Measurements from ENCODE around the gene PNMA1. TPM values are rescaled to one million over a fixed set of nuclear protein-coding genes. Genes with fewer than 3 reads are reported as not detected.

PNMA1 gene
- total and polyA plus RNA-seq, 12 donors = 14.4 to 74.6 (median 31.9) TPM

DNA sequence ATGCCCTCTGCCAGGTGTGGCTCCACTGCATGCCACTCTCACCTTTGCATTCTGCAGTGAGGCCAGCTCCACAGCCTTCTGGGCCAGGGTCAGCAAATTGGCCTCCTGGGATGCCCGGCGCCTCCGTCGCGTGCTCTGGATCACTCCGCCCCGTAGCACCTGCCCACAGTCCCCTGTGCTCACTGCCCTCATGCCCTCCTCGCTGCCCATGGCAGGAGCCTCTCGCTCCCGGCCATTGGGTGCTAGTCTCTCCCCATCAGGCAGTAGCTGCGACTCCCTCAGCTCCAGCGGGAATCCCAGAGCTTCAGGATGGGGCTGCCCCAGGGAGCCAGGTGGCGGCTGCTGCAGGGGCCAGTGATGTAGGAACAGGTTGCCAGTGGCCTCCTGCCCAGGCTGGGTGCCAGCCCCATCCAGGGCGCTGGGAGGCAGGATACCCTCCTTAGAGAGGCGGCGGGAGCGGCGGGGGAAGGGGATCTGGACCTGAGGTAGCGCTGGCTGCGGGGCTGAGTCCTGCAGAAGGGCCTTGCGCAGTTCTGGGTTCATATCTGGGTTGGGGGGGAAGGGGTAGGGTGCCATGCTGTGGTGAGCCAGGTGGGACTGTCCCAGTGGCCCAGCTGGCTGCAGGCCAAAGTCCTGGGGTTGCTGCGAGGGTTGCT, 24.5 kb upstream of the PNMA1 start:
- H3K27me3 ChIP-seq = no peaks in the 10 kb centered on the region
- no peaks in the 10 kb centered on the region for H3K9me3 ChIP-seq (replicated peaks in 1 of 3)
- intact Hi-C loops (cut with DNase I) = no loop called here
- peak in 1 of 7 donors; percentile 17 for DNase-seq
- 72 to 97% (median 95%) methylated on average over 7 to 22 of the region's 22 CpGs for WGBS, 4 donors
- peaks cover 37 to 43% of the 10 kb centered on the region in 2 donors for H3K4me1 ChIP-seq (replicated peaks in 1 of 2)
- H3K4me3 ChIP-seq = no peak overlapping the region
- TF ChIP-seq POLR2A (IDR thresholded peaks at IDR 0.05) = no peak
- TF ChIP-seq, protein P1, sequence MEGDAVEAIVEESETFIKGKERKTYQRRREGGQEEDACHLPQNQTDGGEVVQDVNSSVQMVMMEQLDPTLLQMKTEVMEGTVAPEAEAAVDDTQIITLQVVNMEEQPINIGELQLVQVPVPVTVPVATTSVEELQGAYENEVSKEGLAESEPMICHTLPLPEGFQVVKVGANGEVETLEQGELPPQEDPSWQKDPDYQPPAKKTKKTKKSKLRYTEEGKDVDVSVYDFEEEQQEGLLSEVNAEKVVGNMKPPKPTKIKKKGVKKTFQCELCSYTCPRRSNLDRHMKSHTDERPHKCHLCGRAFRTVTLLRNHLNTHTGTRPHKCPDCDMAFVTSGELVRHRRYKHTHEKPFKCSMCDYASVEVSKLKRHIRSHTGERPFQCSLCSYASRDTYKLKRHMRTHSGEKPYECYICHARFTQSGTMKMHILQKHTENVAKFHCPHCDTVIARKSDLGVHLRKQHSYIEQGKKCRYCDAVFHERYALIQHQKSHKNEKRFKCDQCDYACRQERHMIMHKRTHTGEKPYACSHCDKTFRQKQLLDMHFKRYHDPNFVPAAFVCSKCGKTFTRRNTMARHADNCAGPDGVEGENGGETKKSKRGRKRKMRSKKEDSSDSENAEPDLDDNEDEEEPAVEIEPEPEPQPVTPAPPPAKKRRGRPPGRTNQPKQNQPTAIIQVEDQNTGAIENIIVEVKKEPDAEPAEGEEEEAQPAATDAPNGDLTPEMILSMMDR (IDR thresholded peaks at IDR 0.05) = no peak
- peak overlapping the region in 2 of 5 donors; percentile 8 to 90 for H3K27ac ChIP-seq
- H3K36me3 ChIP-seq (replicated peaks in 1 of 2) = peaks cover 0 to 59% of the 10 kb centered on the region in 2 donors

DNA sequence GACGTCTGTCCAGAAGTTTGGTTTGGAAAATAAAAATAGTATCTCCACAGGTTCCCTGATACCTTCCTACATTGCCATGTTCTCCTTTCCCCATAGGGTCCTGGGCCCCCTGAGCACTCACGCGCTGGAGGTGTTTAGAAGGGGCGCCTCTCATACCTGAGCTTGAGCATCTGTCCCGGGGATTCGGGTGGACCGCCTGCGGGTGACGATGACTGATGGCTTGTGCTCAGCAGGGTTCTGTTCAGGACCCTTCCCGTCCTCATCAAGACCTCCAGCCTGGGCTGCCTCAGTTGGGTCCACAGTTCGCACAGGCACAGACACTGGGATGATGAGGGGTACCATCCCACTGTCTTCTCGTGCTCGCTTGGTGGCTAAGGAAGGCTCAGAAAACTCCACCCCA, 22.7 kb upstream of the PNMA1 start:
- H3K9me3 ChIP-seq (replicated peaks in 1 of 3) = no peaks in the 10 kb centered on the region

DNA sequence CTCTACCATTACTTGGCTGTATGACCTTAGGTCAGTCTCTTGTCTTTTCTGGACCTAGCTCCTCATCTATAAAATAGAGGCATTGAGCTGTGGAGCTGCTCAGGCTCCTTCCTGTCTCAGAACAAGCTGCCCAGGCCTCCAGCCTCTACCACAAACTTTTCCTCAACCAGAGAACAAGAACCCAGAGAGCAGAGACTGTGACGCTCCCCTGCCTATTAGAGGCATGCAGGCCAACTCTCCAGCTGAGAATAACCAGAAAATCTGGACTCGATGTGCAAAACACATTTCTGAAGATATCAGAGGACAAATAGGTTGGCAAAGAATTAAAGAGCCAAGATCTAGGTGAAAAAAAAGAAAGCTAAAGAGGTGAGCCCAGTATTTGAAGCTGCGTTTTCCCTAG, 17.8 kb upstream of the PNMA1 start:
- Histone ChIP-seq H3K27ac (peak overlapping the region in 3 of 5 donors; percentile 1 to 53 (median 41)), H3K4me1 (replicated peaks in 1 of 2) (peaks cover 3 to 24% of the 10 kb centered on the region in 2 donors)
- TF ChIP-seq, protein P1 (IDR thresholded peaks at IDR 0.05) = no peak
- no peak for TF ChIP-seq POLR2A (IDR thresholded peaks at IDR 0.05)

More for the DNA sequence above, 22.7 kb upstream of the PNMA1 start:
- peaks cover 20 to 25% of the 10 kb centered on the region in 2 donors for H3K4me1 ChIP-seq (replicated peaks in 1 of 2)
- TF ChIP-seq POLR2A (IDR thresholded peaks at IDR 0.05) = no peak
- TF ChIP-seq, protein P1 (IDR thresholded peaks at IDR 0.05) = no peak
- intact Hi-C loops (cut with DNase I) = no loop called here
- no peak overlapping the region for H3K27ac ChIP-seq
- no peaks in the 10 kb centered on the region for H3K27me3 ChIP-seq
- no peak overlapping the region for H3K4me3 ChIP-seq
- peak in 1 of 7 donors; percentile 13 for DNase-seq
- peaks cover 0 to 65% of the 10 kb centered on the region in 2 donors for H3K36me3 ChIP-seq (replicated peaks in 1 of 2)
- WGBS, 4 donors = 83 to 91% (median 91%) methylated on average over 13 of the region's 13 CpGs

DNA sequence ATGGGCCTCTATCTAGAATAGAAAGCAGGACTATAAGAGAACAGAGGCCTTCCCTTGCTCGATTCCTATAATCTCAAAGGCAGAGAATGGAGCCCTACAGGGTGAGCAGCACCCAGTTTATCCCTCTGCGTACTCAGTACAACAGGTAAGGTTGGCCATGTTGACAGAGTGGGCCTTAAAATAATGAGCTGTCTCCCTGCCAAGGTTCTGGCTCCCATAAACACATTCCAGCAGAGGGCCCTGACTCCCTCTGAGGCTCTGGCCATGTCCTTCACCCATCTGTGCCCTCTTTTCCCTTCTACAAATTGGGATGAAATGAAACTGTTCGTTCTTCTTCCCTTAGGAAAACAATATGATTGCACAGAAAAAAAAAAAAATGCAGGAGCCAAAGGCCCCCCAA, 16.9 kb upstream of the PNMA1 start:
- Histone ChIP-seq H3K27ac (peak overlapping the region in 4 of 5 donors; percentile 30 to 53 (median 44)), H3K36me3 (replicated peaks in 1 of 2) (peaks cover 0 to 66% of the 10 kb centered on the region in 2 donors), H3K4me3 (no peak overlapping the region), H3K27me3 (no peaks in the 10 kb centered on the region), H3K4me1 (replicated peaks in 1 of 2) (peaks cover 3 to 31% of the 10 kb centered on the region in 2 donors), H3K9me3 (replicated peaks in 1 of 3) (no peaks in the 10 kb centered on the region)
- TF ChIP-seq, protein P1 (IDR thresholded peaks at IDR 0.05) = peak in 3 of 6 experiments; percentile 15 to 22 (median 17)
- TF ChIP-seq POLR2A (IDR thresholded peaks at IDR 0.05) = no peak
- DNase-seq = peak in 5 of 7 donors; percentile 48 to 67 (median 53)
- 49 to 56% (median 50%) methylated on average over 3 of the region's 3 CpGs for WGBS, 4 donors
- intact Hi-C loops (cut with DNase I) = no loop called here

More for the DNA sequence above, 17.8 kb upstream of the PNMA1 start:
- no peaks in the 10 kb centered on the region for H3K27me3 ChIP-seq
- 75 to 89% (median 86%) methylated on average over 3 of the region's 3 CpGs for WGBS, 4 donors
- no peak overlapping the region for H3K4me3 ChIP-seq
- intact Hi-C loops (cut with DNase I) = no loop called here
- H3K36me3 ChIP-seq (replicated peaks in 1 of 2) = peaks cover 0 to 66% of the 10 kb centered on the region in 2 donors
- H3K9me3 ChIP-seq (replicated peaks in 1 of 3) = no peaks in the 10 kb centered on the region
- DNase-seq = peak in 2 of 7 donors; percentile 0 to 7
